SH-SY5Y (cell line): ENCODE data around the gene SAP25.

ENCODE experiments used
- GATA2 ChIP-seq: IDR thresholded peaks from 2 replicates; pipeline ENCODE4 v1.6.1; 2011; ENCODE audit warnings: mild to moderate bottlenecking, low read depth, low read length
- GATA3 ChIP-seq: IDR thresholded peaks from 2 replicates; pipeline ENCODE4 v1.6.1; 2011; ENCODE audit warnings: low read depth, mild to moderate bottlenecking, low read length, moderate library complexity

GRCh38 chr7:100561491-100562194 is 12.1 kb downstream of the SAP25 start:
- TF ChIP-seq GATA3, result no peak
- no peak for TF ChIP-seq GATA2
